Measurements from ENCODE around the gene LPCAT3.
A peak's percentile ranks its signal among the peaks of the same experiment; 100 is the strongest.

DNA sequence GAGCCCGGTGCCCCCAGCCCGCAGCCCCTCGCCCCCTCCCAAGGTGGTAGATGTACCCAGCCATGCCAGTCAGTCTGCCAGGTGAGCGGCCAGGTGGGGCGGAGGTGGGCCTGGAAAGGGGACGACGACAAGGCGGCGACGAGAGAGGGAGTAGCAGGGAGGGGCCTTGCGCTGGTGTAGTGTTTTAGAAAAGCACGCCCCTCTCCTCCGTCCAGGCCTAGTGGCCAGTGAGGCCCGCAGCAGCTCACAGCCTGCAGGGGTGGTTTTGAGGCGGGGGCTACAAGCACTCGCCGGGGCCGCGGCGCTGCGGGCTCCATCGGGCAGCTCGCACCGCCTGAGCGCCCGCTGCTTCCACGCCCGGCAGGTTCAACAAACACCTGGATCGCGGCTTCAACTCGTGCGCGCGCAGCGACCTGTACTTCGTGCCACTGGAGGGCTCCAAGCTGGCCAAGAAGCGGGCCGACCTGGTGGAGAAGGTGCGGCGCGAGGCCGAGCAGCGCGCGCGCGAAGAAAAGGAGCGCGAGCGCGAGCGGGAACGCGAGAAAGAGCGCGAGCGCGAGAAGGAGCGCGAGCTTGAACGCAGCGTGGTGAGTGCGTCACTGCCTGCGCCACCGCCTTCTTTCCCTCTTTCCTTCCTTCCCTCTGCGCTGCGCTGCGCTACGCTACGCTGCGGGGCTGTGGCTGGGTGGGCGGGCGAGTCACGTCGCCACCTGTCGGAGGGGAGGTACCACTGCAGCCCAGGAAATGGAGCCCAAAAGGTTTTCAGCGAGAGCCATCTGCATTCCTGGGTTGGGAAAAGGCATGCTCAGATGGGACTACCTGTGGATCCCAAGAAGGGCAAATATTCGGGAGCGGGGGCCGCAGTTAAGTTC is 80.6 kb downstream of the LPCAT3 start:
- TF ChIP-seq, protein P1, sequence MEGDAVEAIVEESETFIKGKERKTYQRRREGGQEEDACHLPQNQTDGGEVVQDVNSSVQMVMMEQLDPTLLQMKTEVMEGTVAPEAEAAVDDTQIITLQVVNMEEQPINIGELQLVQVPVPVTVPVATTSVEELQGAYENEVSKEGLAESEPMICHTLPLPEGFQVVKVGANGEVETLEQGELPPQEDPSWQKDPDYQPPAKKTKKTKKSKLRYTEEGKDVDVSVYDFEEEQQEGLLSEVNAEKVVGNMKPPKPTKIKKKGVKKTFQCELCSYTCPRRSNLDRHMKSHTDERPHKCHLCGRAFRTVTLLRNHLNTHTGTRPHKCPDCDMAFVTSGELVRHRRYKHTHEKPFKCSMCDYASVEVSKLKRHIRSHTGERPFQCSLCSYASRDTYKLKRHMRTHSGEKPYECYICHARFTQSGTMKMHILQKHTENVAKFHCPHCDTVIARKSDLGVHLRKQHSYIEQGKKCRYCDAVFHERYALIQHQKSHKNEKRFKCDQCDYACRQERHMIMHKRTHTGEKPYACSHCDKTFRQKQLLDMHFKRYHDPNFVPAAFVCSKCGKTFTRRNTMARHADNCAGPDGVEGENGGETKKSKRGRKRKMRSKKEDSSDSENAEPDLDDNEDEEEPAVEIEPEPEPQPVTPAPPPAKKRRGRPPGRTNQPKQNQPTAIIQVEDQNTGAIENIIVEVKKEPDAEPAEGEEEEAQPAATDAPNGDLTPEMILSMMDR (conservative IDR thresholded peaks at IDR 0.05) = peak; percentile 98
- peak; percentile 73; the same call in 1 of the 2 replicates for TF ChIP-seq ZFX (IDR thresholded peaks at IDR 0.05)
